ENCODE measurements around the gene PANK4.
A peak's percentile ranks its signal among the peaks of the same experiment; 100 is the strongest.

The PANK4 gene

GRCh38 chr1:2475571-2475970, 50.8 kb downstream of the PANK4 start:
- DNase-seq, result no peak
- H3K4me3 Mint-ChIP-seq, result no peak overlapping the region
- peaks cover 10% of the 10 kb centered on the region for H3K27me3 Mint-ChIP-seq (ENCODE audit: low read depth, poor library complexity)
- H3K9me3 Mint-ChIP-seq, result no peaks in the 10 kb centered on the region
- no peaks in the 10 kb centered on the region for H3K36me3 Mint-ChIP-seq (ENCODE audit: low read depth)
- no peak overlapping the region for H3K27ac Mint-ChIP-seq
- TF ChIP-seq CTCF (IDR thresholded peaks at IDR 0.05), result no peak
- H3K4me1 Mint-ChIP-seq, result peaks cover 18% of the 10 kb centered on the region

GRCh38 chr1:2474933-2475371, 51.4 kb downstream of the PANK4 start:
- no peak for DNase-seq
- TF ChIP-seq CTCF (IDR thresholded peaks at IDR 0.05), result no peak
- H3K36me3 Mint-ChIP-seq (ENCODE audit: low read depth), result no peaks in the 10 kb centered on the region
- no peak overlapping the region for H3K4me3 Mint-ChIP-seq
- H3K4me1 Mint-ChIP-seq, result peaks cover 18% of the 10 kb centered on the region
- H3K27me3 Mint-ChIP-seq (ENCODE audit: low read depth, poor library complexity), result peaks cover 15% of the 10 kb centered on the region
- peak overlapping the region; percentile 78 for H3K27ac Mint-ChIP-seq
- no peaks in the 10 kb centered on the region for H3K9me3 Mint-ChIP-seq

GRCh38 chr1:2474104-2474844, 52.1 kb downstream of the PANK4 start:
- no peak for TF ChIP-seq CTCF (IDR thresholded peaks at IDR 0.05)
- Mint-ChIP-seq H3K9me3 (no peaks in the 10 kb centered on the region), H3K27me3 (ENCODE audit: low read depth, poor library complexity) (peaks cover 16% of the 10 kb centered on the region), H3K36me3 (ENCODE audit: low read depth) (no peaks in the 10 kb centered on the region), H3K4me1 (peaks cover 18% of the 10 kb centered on the region), H3K27ac (no peak overlapping the region), H3K4me3 (no peak overlapping the region)
- no peak for DNase-seq

GRCh38 chr1:2473198-2473597, 53.2 kb downstream of the PANK4 start:
- H3K27me3 Mint-ChIP-seq (ENCODE audit: low read depth, poor library complexity), result peaks cover 25% of the 10 kb centered on the region
- peaks cover 18% of the 10 kb centered on the region for H3K4me1 Mint-ChIP-seq
- TF ChIP-seq CTCF (IDR thresholded peaks at IDR 0.05), result no peak
- no peak for DNase-seq
- H3K9me3 Mint-ChIP-seq, result no peaks in the 10 kb centered on the region
- H3K27ac Mint-ChIP-seq, result no peak overlapping the region
- H3K4me3 Mint-ChIP-seq, result no peak overlapping the region
- no peaks in the 10 kb centered on the region for H3K36me3 Mint-ChIP-seq (ENCODE audit: low read depth)

GRCh38 chr1:2472561-2473177, 53.7 kb downstream of the PANK4 start:
- peak overlapping the region; percentile 25 for H3K27ac Mint-ChIP-seq
- H3K9me3 Mint-ChIP-seq, result no peaks in the 10 kb centered on the region
- H3K4me3 Mint-ChIP-seq, result no peak overlapping the region
- peaks cover 18% of the 10 kb centered on the region for H3K4me1 Mint-ChIP-seq
- H3K27me3 Mint-ChIP-seq (ENCODE audit: low read depth, poor library complexity), result peaks cover 25% of the 10 kb centered on the region
- no peak for TF ChIP-seq CTCF (IDR thresholded peaks at IDR 0.05)
- no peaks in the 10 kb centered on the region for H3K36me3 Mint-ChIP-seq (ENCODE audit: low read depth)
- no peak for DNase-seq

GRCh38 chr1:2472109-2472508, 54.3 kb downstream of the PANK4 start:
- Mint-ChIP-seq H3K27me3 (ENCODE audit: low read depth, poor library complexity) (peaks cover 21% of the 10 kb centered on the region), H3K4me1 (peaks cover 18% of the 10 kb centered on the region), H3K36me3 (ENCODE audit: low read depth) (no peaks in the 10 kb centered on the region), H3K9me3 (no peaks in the 10 kb centered on the region), H3K27ac (no peak overlapping the region), H3K4me3 (no peak overlapping the region)
- DNase-seq, result no peak
- no peak for TF ChIP-seq CTCF (IDR thresholded peaks at IDR 0.05)
